Body of pancreas (tissue), 4 donors: ENCODE results near the gene LIN9. TPM values are rescaled to one million over a fixed set of nuclear protein-coding genes. Genes with fewer than 3 reads are reported as not detected.
"Not testable (repeated sequence)": the region's sequence is repeated elsewhere in the genome, so short reads cannot be mapped to it uniquely, and the experiment has no call there.

Experiments used
- ATAC-seq: fragments of 150-250 bp; one replicate; pipeline ENCODE4 v1.9.1; 2016
- DNase-seq, 4 donors: peaks; one replicate each; pipeline ENCODE4 v3.0.0-alpha.2; 2019
- H3K27ac ChIP-seq, 4 donors: fragments of 200-600 bp; sonication (generic); 1 replicate in 3 of 4; 2 replicates in 1 of 4; pipeline versions ENCODE4 v1.5.1 to v1.6.1; 2016 to 2019; ENCODE audit warnings: mild to moderate bottlenecking in 1 of 4, mixed read lengths in 1 of 4, moderate library complexity in 1 of 4
- H3K27me3 ChIP-seq, 2 donors: fragments of 200-600 bp; sonication (generic); one replicate each; pipeline ENCODE4 v1.6.0; 2016; ENCODE audit warnings: mild to moderate bottlenecking in 1 of 2
- H3K36me3 ChIP-seq, 2 donors: fragments of 200-600 bp; sonication (generic); replicated peaks in 1 of 2; 2 replicates each; pipeline ENCODE4 v1.5.1; 2016; ENCODE audit warnings: low read depth in 2 of 2; ENCODE audit not compliant: insufficient read depth in 1 of 2
- H3K4me1 ChIP-seq: fragments of 200-600 bp; sonication (generic); one replicate; pipeline ENCODE4 v1.6.0; 2016
- H3K4me3 ChIP-seq, 2 donors: fragments of 200-600 bp; sonication (generic); 1 replicate in 1 of 2; 2 replicates in 1 of 2; pipeline ENCODE4 v1.5.1; 2016 to 2019
- H3K9me3 ChIP-seq, 3 donors: fragments of 200-600 bp; sonication (generic); 1 replicate in 2 of 3; 2 replicates in 1 of 3; pipeline ENCODE4 v1.5.1; 2016
- POLR2A ChIP-seq, 3 donors: fragments of 450-650 bp; IDR thresholded peaks; one replicate each; pipeline ENCODE4 v1.6.1; 2016; ENCODE audit warnings: antibody characterized with exemption in 3 of 3, mild to moderate bottlenecking in 2 of 3
- WGBS, 2 donors: methylation state at CpG; one replicate each; pipeline ENCODE4 v1.1.5; 2017; 5-methylcytosine and 5-hydroxymethylcytosine counted together
- intact Hi-C: fragments of 100-400 bp; cut with DNase I; formaldehyde crosslinking; loops from one replicate; pipeline ENCODE4 v1.15.1; 2023
- total RNA-seq, 2 donors: library from RNA; depleted of rRNA; stranded (reverse); fragments of >200 nt; gene quantifications; one replicate each; pipeline ENCODE4 v1.1.0, GENCODE V29; 2016
- TF ChIP-seq, protein P1 (sequence below), 7 experiments: fragments of 450-650 bp in 4 of 7; fragments of 200-600 bp in 3 of 7; sonication (generic) in 3 of 7; IDR thresholded peaks; one replicate each; pipeline ENCODE4 v1.5.1; 2016 to 2019; ENCODE audit warnings: antibody characterized with exemption in 7 of 7

Gene LIN9
- total RNA-seq, 2 donors from 2014 or later = 0.52 to 2.3 TPM

DNA sequence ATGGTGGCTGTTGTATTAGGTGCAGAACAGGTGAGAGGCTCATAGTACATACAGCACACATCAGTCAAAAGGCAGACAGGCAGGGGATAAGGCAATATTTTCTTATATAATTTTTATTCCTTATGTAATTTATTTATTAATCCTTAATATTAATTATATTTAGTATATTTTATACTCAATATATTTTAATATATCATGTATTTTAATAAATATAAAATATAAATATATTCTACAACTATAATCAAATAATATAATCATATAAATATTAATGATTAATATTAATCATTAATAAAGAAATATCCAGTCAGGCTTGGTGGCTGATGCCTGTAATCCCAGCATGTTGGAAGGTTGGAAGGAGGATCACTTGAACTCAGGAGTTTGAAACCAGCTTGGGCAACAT, 104.8 kb downstream of the LIN9 start:
- Histone ChIP-seq H3K4me3 (no peak overlapping the region), H3K27ac (no peak overlapping the region), H3K27me3 (no peaks in the 10 kb centered on the region), H3K36me3 (no peaks in the 10 kb centered on the region), H3K9me3 (no peaks in the 10 kb centered on the region), H3K4me1 (no peaks in the 10 kb centered on the region)
- ATAC-seq = no peak
- intact Hi-C loops = no loop called here
- DNase-seq = no peak
- TF ChIP-seq, protein P1, sequence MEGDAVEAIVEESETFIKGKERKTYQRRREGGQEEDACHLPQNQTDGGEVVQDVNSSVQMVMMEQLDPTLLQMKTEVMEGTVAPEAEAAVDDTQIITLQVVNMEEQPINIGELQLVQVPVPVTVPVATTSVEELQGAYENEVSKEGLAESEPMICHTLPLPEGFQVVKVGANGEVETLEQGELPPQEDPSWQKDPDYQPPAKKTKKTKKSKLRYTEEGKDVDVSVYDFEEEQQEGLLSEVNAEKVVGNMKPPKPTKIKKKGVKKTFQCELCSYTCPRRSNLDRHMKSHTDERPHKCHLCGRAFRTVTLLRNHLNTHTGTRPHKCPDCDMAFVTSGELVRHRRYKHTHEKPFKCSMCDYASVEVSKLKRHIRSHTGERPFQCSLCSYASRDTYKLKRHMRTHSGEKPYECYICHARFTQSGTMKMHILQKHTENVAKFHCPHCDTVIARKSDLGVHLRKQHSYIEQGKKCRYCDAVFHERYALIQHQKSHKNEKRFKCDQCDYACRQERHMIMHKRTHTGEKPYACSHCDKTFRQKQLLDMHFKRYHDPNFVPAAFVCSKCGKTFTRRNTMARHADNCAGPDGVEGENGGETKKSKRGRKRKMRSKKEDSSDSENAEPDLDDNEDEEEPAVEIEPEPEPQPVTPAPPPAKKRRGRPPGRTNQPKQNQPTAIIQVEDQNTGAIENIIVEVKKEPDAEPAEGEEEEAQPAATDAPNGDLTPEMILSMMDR (IDR thresholded peaks at IDR 0.05) = no peak
- no peak for TF ChIP-seq POLR2A (IDR thresholded peaks at IDR 0.05)

DNA sequence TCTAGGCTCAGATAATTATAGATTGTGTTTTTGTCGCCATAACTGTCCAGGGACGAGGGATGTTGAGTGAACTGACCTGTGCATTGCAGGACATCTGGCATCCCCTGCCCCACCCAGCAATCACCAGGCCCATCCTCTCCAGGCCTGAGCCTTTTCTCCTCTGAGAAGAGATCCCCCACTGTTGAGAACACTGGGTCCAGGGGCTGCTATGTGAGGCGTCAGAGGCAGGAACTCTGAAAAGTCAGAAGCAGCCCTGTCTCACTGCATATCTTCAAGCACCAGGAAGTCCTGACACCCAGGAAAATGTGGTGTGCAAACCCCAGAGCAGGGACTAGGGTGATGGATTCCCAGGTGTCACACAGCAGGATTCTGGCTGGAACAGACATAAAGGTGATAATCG, 105.3 kb downstream of the LIN9 start:
- Histone ChIP-seq H3K27ac (no peak overlapping the region), H3K4me1 (no peaks in the 10 kb centered on the region), H3K9me3 (no peaks in the 10 kb centered on the region), H3K27me3 (no peaks in the 10 kb centered on the region), H3K4me3 (no peak overlapping the region), H3K36me3 (no peaks in the 10 kb centered on the region)
- TF ChIP-seq POLR2A (IDR thresholded peaks at IDR 0.05) = no peak
- TF ChIP-seq, protein P1 (IDR thresholded peaks at IDR 0.05) = no peak
- ATAC-seq = no peak
- DNase-seq = no peak
- intact Hi-C loops = no loop called here
- WGBS, 2 donors = 86 to 94% methylated on average over 4 of the region's 4 CpGs

DNA sequence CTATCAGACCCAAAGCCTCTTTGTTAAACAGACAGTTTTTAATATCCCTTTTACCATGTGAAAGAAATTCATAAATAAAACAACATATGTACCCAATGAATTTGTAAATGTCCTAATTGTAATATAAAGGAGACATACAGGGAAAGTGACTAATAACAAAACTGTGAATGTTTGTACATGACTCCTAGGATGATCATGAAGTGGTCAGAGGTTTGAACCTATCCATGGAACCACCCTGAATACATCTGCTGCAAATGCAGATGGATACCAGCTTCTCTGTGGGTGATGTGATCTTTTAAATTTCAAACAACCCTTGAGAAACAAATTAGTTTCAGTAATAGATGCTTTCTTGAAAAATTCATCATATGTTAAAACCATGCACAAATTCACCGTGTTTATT, 105.7 kb downstream of the LIN9 start:
- intact Hi-C loops = no loop called here
- ATAC-seq (no peak), DNase-seq (no peak)
- H3K27me3 ChIP-seq = no peaks in the 10 kb centered on the region
- TF ChIP-seq POLR2A (IDR thresholded peaks at IDR 0.05) = no peak
- TF ChIP-seq, protein P1 (IDR thresholded peaks at IDR 0.05) = no peak
- H3K36me3 ChIP-seq = no peaks in the 10 kb centered on the region
- 53 to 60% methylated on average over 1 of the region's 1 CpG for WGBS, 2 donors
- H3K4me1 ChIP-seq = no peaks in the 10 kb centered on the region
- no peak overlapping the region for H3K4me3 ChIP-seq
- H3K27ac ChIP-seq = no peak overlapping the region
- no peaks in the 10 kb centered on the region for H3K9me3 ChIP-seq

- H3K27ac ChIP-seq, H3K27me3 ChIP-seq, intact Hi-C loops, DNase-seq, H3K4me1 ChIP-seq, H3K36me3 ChIP-seq, H3K4me3 ChIP-seq, H3K9me3 ChIP-seq, ATAC-seq: not testable (repeated sequence)
- WGBS, 2 donors = 93% methylated on average over 6 of the region's 6 CpGs
These were observed 106.3 kb downstream of the LIN9 start for GRCh38 chr1:226202666-226203065.

- Histone ChIP-seq H3K27ac (no peak overlapping the region), H3K27me3 (no peaks in the 10 kb centered on the region), H3K4me3 (no peak overlapping the region), H3K4me1 (no peaks in the 10 kb centered on the region), H3K9me3 (no peaks in the 10 kb centered on the region), H3K36me3 (no peaks in the 10 kb centered on the region)
- intact Hi-C loops = no loop called here
- no peak for ATAC-seq
- 75 to 76% methylated on average over 3 of the region's 3 CpGs for WGBS, 2 donors
- no peak for DNase-seq
- TF ChIP-seq, protein P1 (IDR thresholded peaks at IDR 0.05) = no peak
These were observed 106.7 kb downstream of the LIN9 start for GRCh38 chr1:226202246-226202645.
